HepG2 (cell line): ENCODE results near the gene NFIC. TPM values are rescaled to one million over a fixed set of nuclear protein-coding genes. Genes with fewer than 3 reads are reported as not detected.

Experiments used
- AGO1 ChIP-seq: fragments of 200-400 bp; formaldehyde crosslinking; IDR thresholded peaks from 2 replicates; pipeline ENCODE4 v1.6.1; 2017; ENCODE audit warnings: mild to moderate bottlenecking, low read depth, low read length, moderate library complexity; ENCODE audit not compliant: poor library complexity, severe bottlenecking
- BRD4 ChIP-seq: sonication (generic); formaldehyde crosslinking; IDR thresholded peaks from 2 replicates; pipeline ENCODE4 v1.4.0; 2020; ENCODE audit warnings: missing genetic modification reagents
- GATAD2A ChIP-seq: IDR thresholded peaks from 2 replicates; pipeline ENCODE4 v1.6.1; 2016
- NFE2L1 ChIP-seq: sonication (generic); formaldehyde crosslinking; IDR thresholded peaks from 2 replicates; pipeline ENCODE4 v1.4.0; 2020; ENCODE audit warnings: missing genetic modification reagents, mild to moderate bottlenecking, borderline replicate concordance
- PAXIP1 ChIP-seq: sonication (generic); formaldehyde crosslinking; conservative IDR thresholded peaks from 2 replicates; pipeline ENCODE4 v1.4.0; 2020; ENCODE audit warnings: mild to moderate bottlenecking, missing genetic modification reagents, moderate library complexity
- RXRA ChIP-seq: sonication (generic); formaldehyde crosslinking; IDR thresholded peaks from 2 replicates; pipeline ENCODE4 v1.5.1; 2020; ENCODE audit warnings: missing genetic modification reagents
- SYNCRIP ChIP-seq: fragments of 200-400 bp; formaldehyde crosslinking; IDR thresholded peaks from 2 replicates; pipeline ENCODE4 v1.6.1; 2018; ENCODE audit warnings: mild to moderate bottlenecking, low read depth, low read length; ENCODE audit not compliant: insufficient read depth
- TAF1 ChIP-seq: sonication (generic); formaldehyde crosslinking; IDR thresholded peaks from 2 replicates; pipeline ENCODE4 v1.4.0; 2020; ENCODE audit warnings: missing genetic modification reagents
- TSC22D2 ChIP-seq: sonication (generic); formaldehyde crosslinking; IDR thresholded peaks from 2 replicates; pipeline ENCODE4 v1.5.1; 2020; ENCODE audit warnings: missing genetic modification reagents, mild to moderate bottlenecking, borderline replicate concordance
- YEATS2 ChIP-seq: sonication (generic); formaldehyde crosslinking; IDR thresholded peaks from 2 replicates; pipeline ENCODE4 v1.4.0; 2020; ENCODE audit warnings: missing genetic modification reagents, borderline replicate concordance
- ZNF225 ChIP-seq: sonication (generic); formaldehyde crosslinking; IDR thresholded peaks from 2 replicates; pipeline ENCODE4 v1.4.0; 2020; ENCODE audit warnings: mild to moderate bottlenecking, missing genetic modification reagents
- ZNF30 ChIP-seq: sonication (generic); formaldehyde crosslinking; IDR thresholded peaks from 2 replicates; pipeline ENCODE4 v1.5.0; 2020; ENCODE audit warnings: mild to moderate bottlenecking, missing genetic modification reagents
- ZNF768 ChIP-seq: sonication (generic); formaldehyde crosslinking; IDR thresholded peaks from 2 replicates; pipeline ENCODE4 v1.4.0; 2020; ENCODE audit warnings: missing genetic modification reagents
- ZNF776 ChIP-seq: sonication (generic); formaldehyde crosslinking; IDR thresholded peaks from 2 replicates; pipeline ENCODE4 v1.4.0; 2020; ENCODE audit warnings: mild to moderate bottlenecking, missing genetic modification reagents
- ZSCAN12 ChIP-seq: sonication (generic); formaldehyde crosslinking; IDR thresholded peaks from 2 replicates; pipeline ENCODE4 v1.9.0; 2021; ENCODE audit warnings: mild to moderate bottlenecking, missing genetic modification reagents
- polyA plus RNA-seq, 8 experiments: library from polyadenylated mRNA; depleted of rRNA in 3 of 8; stranded (reverse) in 7 of 8; unstranded in 1 of 8; fragments of >200 nt; fragmentation: Illumina TruSeq in 4 of 8; extraction: Trizol in 4 of 8; gene quantifications; 2 replicates each; pipeline versions ENCODE4 v1.2.1 to v1.2.3, GENCODE V29; 2011 to 2016; ENCODE audit warnings: low read depth in 4 of 8, missing spikeins in 1 of 8, mixed read lengths in 1 of 8; ENCODE audit not compliant: insufficient read depth in 1 of 8
- total RNA-seq, 5 experiments: library from RNA; depleted of rRNA; stranded (reverse); fragments of >200 nt; fragmentation: Illumina TruSeq; extraction: Trizol; gene quantifications; 2 replicates each; pipeline ENCODE4 v1.2.3, GENCODE V29; 2016; ENCODE audit warnings: low read depth in 1 of 5
- TF ChIP-seq, protein P1 (sequence below): IDR thresholded peaks from 2 replicates; pipeline ENCODE4 v1.6.1; 2016; ENCODE audit warnings: missing genetic modification reagents, missing compliant biosample characterization
- TF ChIP-seq, protein P2 (sequence below): sonication (generic); formaldehyde crosslinking; IDR thresholded peaks from 2 replicates; pipeline ENCODE4 v1.4.0; 2020; ENCODE audit warnings: mild to moderate bottlenecking, missing genetic modification reagents, borderline replicate concordance
- TF ChIP-seq, protein P3 (sequence below): sonication (generic); formaldehyde crosslinking; IDR thresholded peaks from 2 replicates; pipeline ENCODE4 v1.5.1; 2020; ENCODE audit warnings: missing genetic modification reagents, mild to moderate bottlenecking, borderline replicate concordance
- TF ChIP-seq, protein P4 (sequence below): sonication (generic); formaldehyde crosslinking; IDR thresholded peaks from 2 replicates; pipeline ENCODE4 v1.5.1; 2020; ENCODE audit warnings: mild to moderate bottlenecking, missing genetic modification reagents, borderline replicate concordance

The NFIC gene
- total and polyA plus RNA-seq, 2 of the 13 experiments (the other 11 are each of a cell fraction or from before 2014, with no cell fraction given), result 1.3 to 2.5 TPM

- no peak for TF ChIP-seq BRD4 (CRISPR knock-in tag)
- TF ChIP-seq RXRA (CRISPR knock-in tag), result peak; percentile 72; the same call in 1 of the 2 replicates
- no peak for TF ChIP-seq ZSCAN12 (CRISPR knock-in tag)
- no peak for TF ChIP-seq GATAD2A (CRISPR knock-in tag)
- no peak for TF ChIP-seq ZNF30
- TF ChIP-seq, protein P1, sequence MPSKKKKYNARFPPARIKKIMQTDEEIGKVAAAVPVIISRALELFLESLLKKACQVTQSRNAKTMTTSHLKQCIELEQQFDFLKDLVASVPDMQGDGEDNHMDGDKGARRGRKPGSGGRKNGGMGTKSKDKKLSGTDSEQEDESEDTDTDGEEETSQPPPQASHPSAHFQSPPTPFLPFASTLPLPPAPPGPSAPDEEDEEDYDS, result no peak
- no peak for TF ChIP-seq AGO1
- no peak for TF ChIP-seq YEATS2 (CRISPR knock-in tag)
- no peak for TF ChIP-seq ZNF776 (CRISPR knock-in tag)
- no peak for TF ChIP-seq TSC22D2 (CRISPR knock-in tag)
- TF ChIP-seq PAXIP1, result no peak
- TF ChIP-seq ZNF225, result no peak
- no peak for TF ChIP-seq NFE2L1 (CRISPR knock-in tag)
- no peak for TF ChIP-seq TAF1 (CRISPR knock-in tag)
- TF ChIP-seq SYNCRIP, result no peak
- TF ChIP-seq, protein P2, sequence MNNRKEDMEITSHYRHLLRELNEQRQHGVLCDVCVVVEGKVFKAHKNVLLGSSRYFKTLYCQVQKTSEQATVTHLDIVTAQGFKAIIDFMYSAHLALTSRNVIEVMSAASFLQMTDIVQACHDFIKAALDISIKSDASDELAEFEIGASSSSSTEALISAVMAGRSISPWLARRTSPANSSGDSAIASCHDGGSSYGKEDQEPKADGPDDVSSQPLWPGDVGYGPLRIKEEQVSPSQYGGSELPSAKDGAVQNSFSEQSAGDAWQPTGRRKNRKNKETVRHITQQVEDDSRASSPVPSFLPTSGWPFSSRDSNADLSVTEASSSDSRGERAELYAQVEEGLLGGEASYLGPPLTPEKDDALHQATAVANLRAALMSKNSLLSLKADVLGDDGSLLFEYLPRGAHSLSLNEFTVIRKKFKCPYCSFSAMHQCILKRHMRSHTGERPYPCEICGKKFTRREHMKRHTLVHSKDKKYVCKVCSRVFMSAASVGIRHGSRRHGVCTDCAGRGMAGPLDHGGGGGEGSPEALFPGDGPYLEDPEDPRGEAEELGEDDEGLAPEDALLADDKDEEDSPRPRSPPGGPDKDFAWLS, result no peak
- TF ChIP-seq, protein P3, sequence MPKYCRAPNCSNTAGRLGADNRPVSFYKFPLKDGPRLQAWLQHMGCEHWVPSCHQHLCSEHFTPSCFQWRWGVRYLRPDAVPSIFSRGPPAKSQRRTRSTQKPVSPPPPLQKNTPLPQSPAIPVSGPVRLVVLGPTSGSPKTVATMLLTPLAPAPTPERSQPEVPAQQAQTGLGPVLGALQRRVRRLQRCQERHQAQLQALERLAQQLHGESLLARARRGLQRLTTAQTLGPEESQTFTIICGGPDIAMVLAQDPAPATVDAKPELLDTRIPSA, result no peak
- no peak for TF ChIP-seq ZNF768 (CRISPR knock-in tag)
- TF ChIP-seq, protein P4, sequence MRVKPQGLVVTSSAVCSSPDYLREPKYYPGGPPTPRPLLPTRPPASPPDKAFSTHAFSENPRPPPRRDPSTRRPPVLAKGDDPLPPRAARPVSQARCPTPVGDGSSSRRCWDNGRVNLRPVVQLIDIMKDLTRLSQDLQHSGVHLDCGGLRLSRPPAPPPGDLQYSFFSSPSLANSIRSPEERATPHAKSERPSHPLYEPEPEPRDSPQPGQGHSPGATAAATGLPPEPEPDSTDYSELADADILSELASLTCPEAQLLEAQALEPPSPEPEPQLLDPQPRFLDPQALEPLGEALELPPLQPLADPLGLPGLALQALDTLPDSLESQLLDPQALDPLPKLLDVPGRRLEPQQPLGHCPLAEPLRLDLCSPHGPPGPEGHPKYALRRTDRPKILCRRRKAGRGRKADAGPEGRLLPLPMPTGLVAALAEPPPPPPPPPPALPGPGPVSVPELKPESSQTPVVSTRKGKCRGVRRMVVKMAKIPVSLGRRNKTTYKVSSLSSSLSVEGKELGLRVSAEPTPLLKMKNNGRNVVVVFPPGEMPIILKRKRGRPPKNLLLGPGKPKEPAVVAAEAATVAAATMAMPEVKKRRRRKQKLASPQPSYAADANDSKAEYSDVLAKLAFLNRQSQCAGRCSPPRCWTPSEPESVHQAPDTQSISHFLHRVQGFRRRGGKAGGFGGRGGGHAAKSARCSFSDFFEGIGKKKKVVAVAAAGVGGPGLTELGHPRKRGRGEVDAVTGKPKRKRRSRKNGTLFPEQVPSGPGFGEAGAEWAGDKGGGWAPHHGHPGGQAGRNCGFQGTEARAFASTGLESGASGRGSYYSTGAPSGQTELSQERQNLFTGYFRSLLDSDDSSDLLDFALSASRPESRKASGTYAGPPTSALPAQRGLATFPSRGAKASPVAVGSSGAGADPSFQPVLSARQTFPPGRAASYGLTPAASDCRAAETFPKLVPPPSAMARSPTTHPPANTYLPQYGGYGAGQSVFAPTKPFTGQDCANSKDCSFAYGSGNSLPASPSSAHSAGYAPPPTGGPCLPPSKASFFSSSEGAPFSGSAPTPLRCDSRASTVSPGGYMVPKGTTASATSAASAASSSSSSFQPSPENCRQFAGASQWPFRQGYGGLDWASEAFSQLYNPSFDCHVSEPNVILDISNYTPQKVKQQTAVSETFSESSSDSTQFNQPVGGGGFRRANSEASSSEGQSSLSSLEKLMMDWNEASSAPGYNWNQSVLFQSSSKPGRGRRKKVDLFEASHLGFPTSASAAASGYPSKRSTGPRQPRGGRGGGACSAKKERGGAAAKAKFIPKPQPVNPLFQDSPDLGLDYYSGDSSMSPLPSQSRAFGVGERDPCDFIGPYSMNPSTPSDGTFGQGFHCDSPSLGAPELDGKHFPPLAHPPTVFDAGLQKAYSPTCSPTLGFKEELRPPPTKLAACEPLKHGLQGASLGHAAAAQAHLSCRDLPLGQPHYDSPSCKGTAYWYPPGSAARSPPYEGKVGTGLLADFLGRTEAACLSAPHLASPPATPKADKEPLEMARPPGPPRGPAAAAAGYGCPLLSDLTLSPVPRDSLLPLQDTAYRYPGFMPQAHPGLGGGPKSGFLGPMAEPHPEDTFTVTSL, result no peak
Observed at GRCh38 chr19:3451451-3451866, 85.1 kb downstream of the NFIC start (continued).
